Measurements from ENCODE around the gene XYLB.
A peak's percentile ranks its signal among the peaks of the same experiment; 100 is the strongest.
"Not testable (repeated sequence)": the region's sequence is repeated elsewhere in the genome, so short reads cannot be mapped to it uniquely, and the experiment has no call there.

The XYLB gene

GRCh38 chr3:38401246-38401962, 54.8 kb downstream of the XYLB start:
- DNase-seq, result no peak

DNA sequence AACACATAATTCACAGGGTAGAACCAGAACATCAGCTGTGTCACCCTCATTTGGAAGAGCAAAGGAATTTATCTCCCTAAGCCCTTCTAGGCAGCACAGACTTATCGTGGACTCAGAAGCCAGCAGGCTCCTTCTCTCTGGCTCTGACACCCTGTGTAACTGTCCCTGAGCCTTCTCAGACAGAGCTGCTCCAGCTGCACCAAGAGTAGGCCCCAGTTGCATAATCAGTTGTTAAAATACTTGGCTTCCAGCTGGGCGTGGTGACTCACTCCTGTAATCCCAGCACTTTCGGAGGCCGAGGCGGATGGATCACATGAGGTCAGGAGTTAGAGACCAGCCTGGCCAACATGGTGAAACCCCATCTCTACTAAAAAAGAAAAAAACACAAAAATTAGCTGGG, 57.7 kb downstream of the XYLB start:
- DNase-seq, result no peak

- no peak for DNase-seq
These were observed 65.0 kb downstream of the XYLB start for GRCh38 chr3:38411591-38411990.

DNA sequence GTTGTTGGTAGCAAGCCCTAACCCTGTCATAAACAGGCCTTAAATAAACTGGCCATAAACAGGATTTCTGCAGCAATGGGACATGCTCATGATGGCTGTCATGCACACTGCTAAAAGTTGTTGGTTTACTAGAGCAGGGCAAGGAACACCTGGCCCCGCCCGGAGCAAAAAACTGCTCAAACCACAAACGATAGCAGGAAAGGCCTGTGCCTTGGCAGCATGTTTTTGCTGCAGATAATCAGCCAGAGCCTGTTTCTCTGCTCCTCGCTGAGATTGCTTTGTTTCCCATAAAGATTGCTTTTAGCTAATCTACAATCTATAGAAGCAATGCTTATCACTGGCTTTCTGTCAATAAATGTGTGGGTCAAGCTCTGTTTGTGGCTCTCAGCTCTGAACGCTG, 74.2 kb downstream of the XYLB start:
- DNase-seq, result not testable (repeated sequence)

DNA sequence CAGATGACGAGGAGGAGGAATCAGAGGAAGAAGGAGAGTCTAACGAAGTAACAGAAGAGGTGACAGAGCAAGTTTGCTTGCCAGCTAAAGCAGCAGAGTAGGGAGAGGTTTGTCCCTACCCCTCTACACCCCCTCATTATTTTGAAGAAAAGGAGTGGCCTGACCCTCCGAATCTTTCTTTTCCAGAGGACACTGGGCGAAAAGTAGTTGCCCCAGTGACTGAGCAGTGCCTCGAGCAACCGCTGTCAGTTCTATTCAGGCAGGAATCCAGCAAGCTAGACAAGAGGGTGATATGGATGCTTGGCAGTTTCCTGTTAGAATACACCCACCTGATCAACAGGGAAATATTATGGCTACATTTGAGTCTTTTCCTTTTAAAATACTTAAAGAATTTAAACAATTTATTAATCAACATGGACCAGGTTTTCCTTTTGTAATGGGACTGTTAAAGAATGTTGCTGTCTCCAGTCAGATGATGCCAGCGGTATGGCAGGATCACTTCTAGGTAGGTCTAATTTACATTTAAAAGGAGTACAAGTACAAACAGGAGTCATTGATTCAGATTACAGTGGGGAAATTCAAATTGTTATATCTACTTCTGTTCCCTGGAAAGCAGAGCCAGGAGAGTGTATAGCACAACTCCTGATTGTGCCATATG, 75.2 kb downstream of the XYLB start:
- no peak for DNase-seq

- DNase-seq, result peak; percentile 39
These were observed 80.3 kb downstream of the XYLB start for GRCh38 chr3:38426798-38427426.

DNA sequence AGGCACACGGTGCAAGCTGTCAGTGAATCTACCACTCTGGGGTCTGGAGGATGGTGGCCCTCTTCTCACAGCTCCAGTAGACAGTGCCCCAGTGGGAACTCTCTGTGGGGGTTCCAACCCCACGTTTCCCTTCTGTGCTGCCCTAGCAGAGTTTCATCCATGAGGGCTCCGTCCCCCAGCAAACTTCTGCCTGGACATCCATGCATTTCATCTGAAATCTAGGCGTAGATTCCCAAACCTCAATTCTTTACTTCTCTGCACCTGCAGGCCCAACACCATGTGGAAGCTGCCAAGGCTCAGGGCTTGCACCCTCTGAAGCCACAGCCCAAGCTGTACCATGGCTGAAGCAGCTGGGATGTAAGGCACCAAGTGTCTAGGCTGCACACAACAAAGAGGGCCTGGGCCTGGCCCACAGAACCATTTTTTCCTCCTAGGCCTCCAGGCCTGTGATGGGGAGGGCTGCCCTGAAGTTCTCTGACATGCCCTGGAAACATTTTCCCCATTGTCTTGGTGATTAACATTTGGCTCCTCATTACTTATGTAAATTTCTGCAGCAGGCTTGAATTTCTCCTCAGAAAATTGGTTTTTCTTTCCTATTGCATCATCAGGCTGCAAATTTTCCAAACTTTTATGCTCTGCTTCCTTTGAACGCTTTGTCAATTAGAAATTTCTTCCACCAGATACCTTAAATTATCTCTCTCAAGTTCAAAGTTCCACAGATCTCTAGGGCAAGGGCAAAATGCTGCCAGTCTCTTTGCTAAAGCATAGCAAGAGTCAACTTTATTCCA, 86.5 kb downstream of the XYLB start:
- not testable (repeated sequence) for DNase-seq

GRCh38 chr3:38433661-38434060, 87.1 kb downstream of the XYLB start:
- not testable (repeated sequence) for DNase-seq

DNA sequence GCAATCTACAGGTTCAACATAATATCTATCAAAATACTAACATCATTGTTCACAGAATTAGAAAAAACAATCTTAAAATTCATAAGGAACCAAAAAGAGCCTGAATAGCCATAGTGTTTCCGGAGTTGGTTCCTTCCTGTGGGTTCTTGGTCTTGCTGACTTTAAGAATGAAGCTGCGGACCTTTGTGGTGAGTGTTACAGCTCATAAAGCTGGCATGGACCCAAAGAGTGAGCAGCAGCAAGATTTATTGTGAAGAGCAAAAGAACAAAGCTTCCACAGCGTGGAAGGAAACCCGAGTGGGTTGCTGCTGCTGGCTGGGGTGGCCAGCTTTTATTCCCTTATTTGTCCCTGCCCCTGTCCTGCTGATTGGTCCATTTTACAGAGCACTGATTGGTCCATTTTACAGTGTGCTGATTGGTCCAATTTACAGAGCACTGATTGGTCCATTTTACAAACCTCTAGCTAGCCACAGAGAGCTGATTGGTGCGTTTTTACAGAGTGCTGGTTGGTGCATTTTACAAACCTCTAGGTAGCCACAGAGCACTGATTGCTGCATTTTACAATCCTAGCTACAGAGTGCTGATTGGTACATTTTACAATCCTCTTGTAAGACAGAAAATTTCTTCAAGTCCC, 92.0 kb downstream of the XYLB start:
- peak; percentile 83 for DNase-seq

DNA sequence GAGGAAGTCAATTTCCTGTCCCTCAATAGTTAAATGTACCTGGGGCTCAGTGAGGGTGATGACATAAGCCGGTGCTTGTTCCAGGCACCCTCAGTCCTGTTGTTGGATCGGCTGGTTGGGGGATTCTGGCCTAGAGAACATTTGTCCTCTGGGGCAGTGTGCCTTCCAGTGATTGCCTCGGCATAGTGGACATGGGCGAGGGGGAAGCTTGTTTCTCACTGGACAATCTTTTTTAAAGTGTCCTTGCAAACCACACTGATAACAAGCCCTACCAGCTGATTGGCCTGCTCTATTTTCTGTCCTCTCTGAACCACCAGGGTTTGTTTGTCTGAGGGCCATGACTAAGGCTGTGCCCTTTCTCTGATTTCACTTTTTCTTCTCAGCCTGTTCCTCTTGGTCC, 96.6 kb downstream of the XYLB start:
- DNase-seq, result not testable (repeated sequence)

- DNase-seq, result no peak
These were observed 99.6 kb downstream of the XYLB start for GRCh38 chr3:38446085-38446686.

GRCh38 chr3:38446812-38447211, 100.2 kb downstream of the XYLB start:
- no peak for DNase-seq

- DNase-seq, result no peak
These were observed 104.3 kb downstream of the XYLB start for GRCh38 chr3:38450853-38451252.

GRCh38 chr3:38453075-38453912, 106.7 kb downstream of the XYLB start, which contains the start of gene ACVR2B:
Gene ACVR2B, plus strand, starts transcription at chr3:38453890. Its CDS starts 433 bp downstream, at chr3:38454323.
- peak; percentile 89 for DNase-seq

- no peak for DNase-seq
These were observed 107.3 kb downstream of the XYLB start for GRCh38 chr3:38453913-38454177.

GRCh38 chr3:38454178-38454883, 107.7 kb downstream of the XYLB start:
- DNase-seq, result peak; percentile 63

DNA sequence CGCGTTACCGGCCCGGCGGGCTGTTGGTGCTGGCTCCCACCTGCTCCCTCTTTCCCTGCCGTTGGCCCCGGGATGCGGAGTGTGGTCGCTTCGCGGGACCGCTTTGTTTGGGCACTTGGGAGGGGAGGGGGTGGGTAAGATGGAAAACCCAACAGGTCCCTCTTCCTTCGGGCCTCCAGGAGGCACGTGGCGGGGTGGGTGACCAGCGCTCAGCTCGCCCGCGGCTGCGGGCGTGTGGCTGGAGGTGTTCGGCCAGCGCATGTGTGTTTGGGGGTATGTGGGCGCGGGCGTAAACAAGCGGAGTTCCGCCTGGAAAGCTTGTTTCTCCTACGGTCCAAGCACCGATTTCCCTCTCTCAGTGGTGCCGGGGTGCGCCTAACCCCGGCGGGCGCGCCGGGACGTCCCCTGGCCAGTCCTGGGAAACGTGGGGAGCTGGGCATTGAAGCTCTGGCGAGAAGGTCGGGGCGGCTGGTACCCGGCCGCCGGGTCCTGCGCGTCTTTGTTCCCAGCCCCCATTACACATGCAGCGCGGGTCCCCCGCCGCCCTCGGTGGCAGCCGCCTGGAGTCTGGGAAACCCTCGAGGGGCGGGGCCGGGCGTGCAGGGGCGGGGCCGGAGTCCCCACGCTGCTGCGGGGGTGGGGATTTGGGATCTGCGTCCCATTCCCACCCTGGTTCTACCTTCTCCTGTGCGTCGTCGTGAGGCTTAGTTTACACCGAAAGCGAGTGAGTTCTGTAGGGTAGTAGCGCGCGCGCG, 108.5 kb downstream of the XYLB start:
- peak; percentile 57 for DNase-seq

GRCh38 chr3:38455639-38456430, 109.2 kb downstream of the XYLB start:
- no peak for DNase-seq
